H9 (cell line): ENCODE measurements around the gene CLEC20A. TPM values are rescaled to one million over a fixed set of nuclear protein-coding genes. Genes with fewer than 3 reads are reported as not detected.

Experiments
- DNase-seq: peaks from one replicate; pipeline ENCODE4 v3.0.0-alpha.2; 2017
- H2AFZ ChIP-seq: one replicate; pipeline ENCODE4 v1.6.1; 2013; ENCODE audit warnings: mild to moderate bottlenecking, low read length, control low read depth, moderate library complexity
- H2AK5ac ChIP-seq: 2 replicates; pipeline ENCODE4 v1.6.1; 2013; ENCODE audit warnings: low read length, control low read depth, mixed read lengths; ENCODE audit not compliant: insufficient read length
- H2BK120ac ChIP-seq: one replicate; pipeline ENCODE4 v1.6.1; 2013; ENCODE audit warnings: low read depth, mild to moderate bottlenecking, low read length, control low read depth, inconsistent platforms; ENCODE audit not compliant: poor library complexity, severe bottlenecking
- H2BK12ac ChIP-seq: 2 replicates; pipeline ENCODE4 v1.6.1; 2013; ENCODE audit warnings: low read length, control low read depth, mixed read lengths, low read depth; ENCODE audit not compliant: insufficient read length
- H2BK15ac ChIP-seq: 2 replicates; pipeline ENCODE4 v1.6.1; 2013; ENCODE audit warnings: low read depth, low read length, control low read depth
- H2BK20ac ChIP-seq: one replicate; pipeline ENCODE4 v1.6.1; 2013; ENCODE audit warnings: low read depth, mild to moderate bottlenecking, low read length, control low read depth, inconsistent platforms; ENCODE audit not compliant: poor library complexity, severe bottlenecking
- H2BK5ac ChIP-seq: 2 replicates; pipeline ENCODE4 v1.6.1; 2013; ENCODE audit warnings: low read length, control low read depth, mixed read lengths; ENCODE audit not compliant: insufficient read length
- H3K14ac ChIP-seq: 2 replicates; pipeline ENCODE4 v1.6.1; 2013; ENCODE audit warnings: low read length, control low read depth; ENCODE audit not compliant: insufficient read depth
- H3K18ac ChIP-seq: 2 replicates; pipeline ENCODE4 v1.6.1; 2013; ENCODE audit warnings: low read depth, mild to moderate bottlenecking, mixed read lengths, low read length, control low read depth; ENCODE audit not compliant: insufficient read length
- H3K23ac ChIP-seq: 2 replicates; pipeline ENCODE4 v1.6.1; 2013; ENCODE audit warnings: low read length, control low read depth, mixed read lengths, low read depth; ENCODE audit not compliant: insufficient read length
- H3K23me2 ChIP-seq: 2 replicates; pipeline ENCODE4 v1.6.1; 2013; ENCODE audit warnings: low read depth, mild to moderate bottlenecking, mixed read lengths, low read length, control low read depth; ENCODE audit not compliant: insufficient read length, poor library complexity, severe bottlenecking
- H3K27ac ChIP-seq: 2 replicates; pipeline ENCODE4 v1.5.1; 2013; ENCODE audit warnings: low read length, control low read depth, mixed read lengths, low read depth; ENCODE audit not compliant: insufficient read length
- H3K27me3 ChIP-seq: 2 replicates; pipeline ENCODE4 v1.6.1; 2013; ENCODE audit warnings: low read length, control low read depth, inconsistent platforms; ENCODE audit not compliant: insufficient read depth
- H3K4ac ChIP-seq: 2 replicates; pipeline ENCODE4 v1.6.1; 2013; ENCODE audit warnings: low read depth, mild to moderate bottlenecking, control low read depth, inconsistent platforms, low read length, moderate library complexity
- H3K4me1 ChIP-seq: 2 replicates; pipeline ENCODE4 v1.6.1; 2013; ENCODE audit warnings: low read length, control low read depth, inconsistent platforms; ENCODE audit not compliant: insufficient read depth
- H3K4me2 ChIP-seq: 2 replicates; pipeline ENCODE4 v1.6.1; 2013; ENCODE audit warnings: low read length, control low read depth, mixed read lengths; ENCODE audit not compliant: insufficient read length, insufficient read depth
- H3K56ac ChIP-seq: 2 replicates; pipeline ENCODE4 v1.6.1; 2013; ENCODE audit warnings: low read depth, mild to moderate bottlenecking, mixed read lengths, low read length, control low read depth; ENCODE audit not compliant: insufficient read length
- H3K79me1 ChIP-seq: 2 replicates; pipeline ENCODE4 v1.6.1; 2013; ENCODE audit warnings: low read depth, mild to moderate bottlenecking, moderate library complexity, low read length, control low read depth, inconsistent platforms; ENCODE audit not compliant: insufficient read depth, poor library complexity, severe bottlenecking
- H3K79me2 ChIP-seq: 2 replicates; pipeline ENCODE4 v1.6.1; 2013; ENCODE audit warnings: low read length, control low read depth, inconsistent platforms; ENCODE audit not compliant: insufficient read depth
- H3K9ac ChIP-seq: 2 replicates; pipeline ENCODE4 v1.6.1; 2013; ENCODE audit warnings: low read length, control low read depth, mixed read lengths; ENCODE audit not compliant: insufficient read length; ENCODE audit errors: extremely low read depth
- H3K9me3 ChIP-seq: one replicate; pipeline ENCODE4 v1.6.1; 2013; ENCODE audit warnings: low read depth, low read length, inconsistent platforms; ENCODE audit not compliant: control insufficient read depth
- H3T11ph ChIP-seq: one replicate; pipeline ENCODE4 v1.6.1; 2013; ENCODE audit warnings: mild to moderate bottlenecking, low read length, control low read depth, inconsistent platforms
- H4K20me1 ChIP-seq: one replicate; pipeline ENCODE4 v1.6.1; 2013; ENCODE audit not compliant: control insufficient read depth, insufficient read length, insufficient read depth
- H4K5ac ChIP-seq: 2 replicates; pipeline ENCODE4 v1.6.1; 2013; ENCODE audit warnings: low read depth, mild to moderate bottlenecking, mixed read lengths, low read length, control low read depth; ENCODE audit not compliant: insufficient read length
- H4K8ac ChIP-seq: replicated peaks from 2 replicates; pipeline ENCODE4 v1.6.1; 2013; ENCODE audit warnings: low read length, control low read depth, mixed read lengths, low read depth; ENCODE audit not compliant: insufficient read length
- H4K91ac ChIP-seq: 2 replicates; pipeline ENCODE4 v1.6.1; 2013; ENCODE audit warnings: low read depth, mild to moderate bottlenecking, moderate library complexity, mixed read lengths, low read length, control low read depth; ENCODE audit not compliant: insufficient read length
- H3K27ac Mint-ChIP-seq, 3 experiments: 2 replicates in 2 of 3; 3 replicates in 1 of 3; pipeline ENCODE4 v1.8.0; 2020 to 2021; ENCODE audit warnings: mixed read lengths in 3 of 3, mild to moderate bottlenecking in 1 of 3, moderate library complexity in 1 of 3
- H3K27me3 Mint-ChIP-seq: 2 replicates; pipeline ENCODE4 v1.8.0; 2021; ENCODE audit warnings: low read depth, mild to moderate bottlenecking, moderate library complexity, mixed read lengths
- H3K36me3 Mint-ChIP-seq, 3 experiments: 2 replicates in 2 of 3; 3 replicates in 1 of 3; pipeline ENCODE4 v1.8.0; 2020 to 2021; ENCODE audit warnings: low read depth in 3 of 3, mixed read lengths in 3 of 3; ENCODE audit not compliant: insufficient read depth in 1 of 3
- H3K4me1 Mint-ChIP-seq, 2 experiments: 2 replicates each; pipeline ENCODE4 v1.8.0; 2020; ENCODE audit warnings: mixed read lengths in 2 of 2
- H3K4me3 Mint-ChIP-seq, 2 experiments: 2 replicates in 1 of 2; 3 replicates in 1 of 2; pipeline ENCODE4 v1.8.0; 2020 to 2021; ENCODE audit warnings: mild to moderate bottlenecking in 2 of 2, mixed read lengths in 2 of 2, moderate library complexity in 1 of 2
- H3K9me3 Mint-ChIP-seq, 2 experiments: 2 replicates in 1 of 2; 3 replicates in 1 of 2; pipeline ENCODE4 v1.8.0; 2020; ENCODE audit warnings: mild to moderate bottlenecking in 2 of 2, mixed read lengths in 2 of 2, moderate library complexity in 1 of 2
- WGBS: extraction: QIAGEN DNeasy Blood & Tissue Kit; methylation state at CpG from one replicate; pipeline ENCODE4 v1.1.7; 2013; ENCODE audit warnings: missing lambda C conversion rate, low lambda C conversion rate, mixed read lengths; ENCODE audit not compliant: insufficient read length; ENCODE audit errors: extremely low coverage; 5-methylcytosine and 5-hydroxymethylcytosine counted together
- total RNA-seq: library from RNA; stranded (reverse); gene quantifications from 2 replicates; pipeline ENCODE4 v1.2.1, GENCODE V29; 2021
- TF ChIP-seq, protein P1 (sequence below): fragments of 200-600 bp; sonication (generic); conservative IDR thresholded peaks from 3 replicates; pipeline ENCODE4 v1.8.0; 2021; ENCODE audit warnings: antibody characterized with exemption, mild to moderate bottlenecking

The CLEC20A gene
- total RNA-seq, 1 experiment from 2014 or later: not detected

DNA sequence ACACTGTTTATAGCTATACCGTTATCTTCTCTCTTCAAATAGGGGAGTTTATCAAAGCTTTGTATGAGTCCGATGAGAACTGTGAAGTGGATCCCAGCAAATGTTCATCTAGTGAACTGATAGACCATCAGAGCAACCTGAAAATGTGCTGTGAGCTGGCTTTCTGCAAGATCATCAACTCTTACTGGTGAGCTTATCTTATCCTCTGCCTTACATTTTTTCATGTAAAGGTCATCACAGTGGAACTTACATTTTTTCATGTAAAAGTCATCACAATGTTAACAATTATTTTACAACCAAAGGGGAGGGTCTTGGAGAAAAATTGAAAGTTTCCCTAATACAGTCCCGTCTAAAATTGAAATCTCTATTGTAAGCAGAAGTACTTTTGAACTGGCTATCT, 45.2 kb downstream of the CLEC20A start:
- H3K9me3 Mint-ChIP-seq: no peaks in the 10 kb centered on the region
- Histone ChIP-seq H2AK5ac (no peak overlapping the region), H3K4ac (no peak overlapping the region), H4K20me1 (no peaks in the 10 kb centered on the region), H3K9me3 (no peaks in the 10 kb centered on the region), H3T11ph (no peak overlapping the region), H3K4me2 (no peak overlapping the region), H3K9ac (no peak overlapping the region), H3K23ac (no peak overlapping the region), H3K27ac (no peak overlapping the region), H3K79me2 (no peaks in the 10 kb centered on the region), H2BK15ac (no peak overlapping the region), H3K27me3 (no peaks in the 10 kb centered on the region), H3K56ac (no peak overlapping the region), H4K8ac (no peak overlapping the region), H3K14ac (no peak overlapping the region), H3K18ac (no peak overlapping the region), H2BK20ac (no peak overlapping the region), H2BK5ac (no peak overlapping the region), H2BK12ac (no peak overlapping the region), H3K79me1 (no peaks in the 10 kb centered on the region), H4K5ac (no peak overlapping the region), H2BK120ac (no peak overlapping the region), H4K91ac (no peak overlapping the region), H2AFZ (no peak overlapping the region), H3K23me2 (no peaks in the 10 kb centered on the region), H3K4me1 (no peaks in the 10 kb centered on the region)
- WGBS: no CpG with 5 or more reads among the region's 3 CpGs
- peaks cover 2 to 17% (median 2%) of the 10 kb centered on the region in 3 experiments; a peak in 3 of 7 replicates for H3K36me3 Mint-ChIP-seq
- peaks cover 4 to 5% of the 10 kb centered on the region in 2 experiments; a peak in 3 of 4 replicates for H3K4me1 Mint-ChIP-seq
- H3K4me3 Mint-ChIP-seq: no peak overlapping the region
- no peak for DNase-seq
- H3K27ac Mint-ChIP-seq: no peak overlapping the region
- H3K27me3 Mint-ChIP-seq: no peaks in the 10 kb centered on the region
- TF ChIP-seq, protein P1, sequence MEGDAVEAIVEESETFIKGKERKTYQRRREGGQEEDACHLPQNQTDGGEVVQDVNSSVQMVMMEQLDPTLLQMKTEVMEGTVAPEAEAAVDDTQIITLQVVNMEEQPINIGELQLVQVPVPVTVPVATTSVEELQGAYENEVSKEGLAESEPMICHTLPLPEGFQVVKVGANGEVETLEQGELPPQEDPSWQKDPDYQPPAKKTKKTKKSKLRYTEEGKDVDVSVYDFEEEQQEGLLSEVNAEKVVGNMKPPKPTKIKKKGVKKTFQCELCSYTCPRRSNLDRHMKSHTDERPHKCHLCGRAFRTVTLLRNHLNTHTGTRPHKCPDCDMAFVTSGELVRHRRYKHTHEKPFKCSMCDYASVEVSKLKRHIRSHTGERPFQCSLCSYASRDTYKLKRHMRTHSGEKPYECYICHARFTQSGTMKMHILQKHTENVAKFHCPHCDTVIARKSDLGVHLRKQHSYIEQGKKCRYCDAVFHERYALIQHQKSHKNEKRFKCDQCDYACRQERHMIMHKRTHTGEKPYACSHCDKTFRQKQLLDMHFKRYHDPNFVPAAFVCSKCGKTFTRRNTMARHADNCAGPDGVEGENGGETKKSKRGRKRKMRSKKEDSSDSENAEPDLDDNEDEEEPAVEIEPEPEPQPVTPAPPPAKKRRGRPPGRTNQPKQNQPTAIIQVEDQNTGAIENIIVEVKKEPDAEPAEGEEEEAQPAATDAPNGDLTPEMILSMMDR: no peak
